22Rv1 (cell line): Measurements from ENCODE around the gene WDR86.

ENCODE experiments used
- H3K27ac ChIP-seq: fragments of 450-650 bp; 2 replicates; pipeline ENCODE4 v1.5.1; 2017
- CTCF ChIP-seq: fragments of 450-650 bp; IDR thresholded peaks from 2 replicates; pipeline ENCODE4 v1.5.1; 2017; ENCODE audit warnings: mild to moderate bottlenecking
- ZFX ChIP-seq: fragments of 450-650 bp; IDR thresholded peaks from 2 replicates; pipeline ENCODE4 v1.6.1; 2017; ENCODE audit warnings: antibody characterized with exemption, borderline replicate concordance

The WDR86 gene

GRCh38 chr7:151374139-151374538 lies 35.7 kb downstream of the WDR86 start:
- H3K27ac ChIP-seq: no peak overlapping the region
- no peak for TF ChIP-seq ZFX
- TF ChIP-seq CTCF: no peak

GRCh38 chr7:151373599-151373998 lies 36.2 kb downstream of the WDR86 start:
- no peak overlapping the region for H3K27ac ChIP-seq
- no peak for TF ChIP-seq ZFX
- no peak for TF ChIP-seq CTCF

- H3K27ac ChIP-seq: no peak overlapping the region
- no peak for TF ChIP-seq CTCF
- TF ChIP-seq ZFX: no peak
Measured at GRCh38 chr7:151372612-151373265, 37.1 kb downstream of the WDR86 start.

GRCh38 chr7:151371266-151371665 lies 38.6 kb downstream of the WDR86 start:
- TF ChIP-seq ZFX: no peak
- TF ChIP-seq CTCF: no peak
- no peak overlapping the region for H3K27ac ChIP-seq

GRCh38 chr7:151368136-151368571 lies 41.7 kb downstream of the WDR86 start:
- TF ChIP-seq ZFX: no peak
- peak; percentile 99 for TF ChIP-seq CTCF
- no peak overlapping the region for H3K27ac ChIP-seq

- TF ChIP-seq ZFX (no peak), CTCF (no peak)
- no peak overlapping the region for H3K27ac ChIP-seq
Measured at GRCh38 chr7:151367284-151367683, 42.6 kb downstream of the WDR86 start.

GRCh38 chr7:151366880-151367222 lies 43.0 kb downstream of the WDR86 start:
- no peak overlapping the region for H3K27ac ChIP-seq
- TF ChIP-seq CTCF (no peak), ZFX (no peak)
